ENCODE data around the gene ABHD2.
A peak's percentile ranks its signal among the peaks of the same experiment; 100 is the strongest.

Gene ABHD2

GRCh38 chr15:89218531-89218930 lies 130.3 kb downstream of the ABHD2 start:
- DNase-seq = no peak
- Histone ChIP-seq H3K4me1 (ENCODE audit: control insufficient read depth in 1 of 2, insufficient read depth in 2 of 2, low read length in 2 of 2) (peaks cover 0 to 2% of the 10 kb centered on the region in 2 experiments), H3K27me3 (ENCODE audit: insufficient read depth, low read length) (no peaks in the 10 kb centered on the region), H3K4me3 (ENCODE audit: low read depth, low read length) (no peak overlapping the region), H2AFZ (ENCODE audit: insufficient read depth, low read length, poor library complexity) (no peak overlapping the region), H2BK5ac (ENCODE audit: low read depth, low read length, poor library complexity) (no peak overlapping the region), H4K8ac (ENCODE audit: low read depth, low read length) (no peak overlapping the region), H2AK5ac (ENCODE audit: low read length) (no peak overlapping the region), H3K79me1 (ENCODE audit: low read length) (no peaks in the 10 kb centered on the region), H3K4me2 (ENCODE audit: low read length) (no peak overlapping the region), H3K14ac (ENCODE audit: low read length) (peak overlapping the region; percentile 11), H4K12ac (ENCODE audit: low read depth, low read length) (no peak overlapping the region), H3K4ac (ENCODE audit: low read depth, low read length) (no peak overlapping the region), H3K9me3 (ENCODE audit: insufficient read depth, low read depth, low read length) (peaks cover 2% of the 10 kb centered on the region), H4K91ac (ENCODE audit: low read depth, low read length) (peak overlapping the region; percentile 12), H3K9ac (ENCODE audit: low read length) (no peak overlapping the region), H3K36me3 (ENCODE audit: control insufficient read depth in 1 of 2, insufficient read depth in 2 of 2, low read length in 2 of 2) (no peaks in the 10 kb centered on the region), H3K27ac (ENCODE audit: low read depth, low read length) (no peak overlapping the region), H3K23ac (ENCODE audit: low read length) (no peak overlapping the region), H3K18ac (ENCODE audit: low read length) (no peak overlapping the region), H3K79me2 (ENCODE audit: control insufficient read depth, insufficient read depth, low read length, poor library complexity) (no peaks in the 10 kb centered on the region), H2BK12ac (ENCODE audit: low read length) (no peak overlapping the region), H2BK120ac (ENCODE audit: insufficient read depth, low read length, poor library complexity) (no peak overlapping the region)
- WGBS (ENCODE audit: extremely low coverage, insufficient coverage, insufficient read length) = no CpG with 5 or more reads among the region's 8 CpGs

- no peak within 1 kb of the TSS for H3K9ac ChIP-seq (ENCODE audit: low read length)
- DNase-seq = no peak
- peaks cover 2% of the 10 kb centered on the region for H3K9me3 ChIP-seq (ENCODE audit: insufficient read depth, low read depth, low read length)
- H3K4me3 ChIP-seq (ENCODE audit: low read depth, low read length) = no peak within 1 kb of the TSS
- H4K8ac ChIP-seq (ENCODE audit: low read depth, low read length) = no peak within 1 kb of the TSS
- no peaks in the 10 kb centered on the region for H3K79me2 ChIP-seq (ENCODE audit: control insufficient read depth, insufficient read depth, low read length, poor library complexity)
- no peak within 1 kb of the TSS for H2AK5ac ChIP-seq (ENCODE audit: low read length)
- H3K18ac ChIP-seq (ENCODE audit: low read length) = no peak within 1 kb of the TSS
- no peak within 1 kb of the TSS for H3K4me2 ChIP-seq (ENCODE audit: low read length)
- no peak within 1 kb of the TSS for H3K4ac ChIP-seq (ENCODE audit: low read depth, low read length)
- no peak within 1 kb of the TSS for H4K12ac ChIP-seq (ENCODE audit: low read depth, low read length)
- no peak within 1 kb of the TSS for H2BK120ac ChIP-seq (ENCODE audit: insufficient read depth, low read length, poor library complexity)
- WGBS (ENCODE audit: extremely low coverage, insufficient coverage, insufficient read length) = no CpG with 5 or more reads among the region's 11 CpGs
- no peaks in the 10 kb centered on the region for H3K36me3 ChIP-seq (ENCODE audit: control insufficient read depth in 1 of 2, insufficient read depth in 2 of 2, low read length in 2 of 2)
- no peak within 1 kb of the TSS for H2BK12ac ChIP-seq (ENCODE audit: low read length)
- no peak within 1 kb of the TSS for H2AFZ ChIP-seq (ENCODE audit: insufficient read depth, low read length, poor library complexity)
- H3K14ac ChIP-seq (ENCODE audit: low read length) = no peak within 1 kb of the TSS
- H3K27ac ChIP-seq (ENCODE audit: low read depth, low read length) = no peak within 1 kb of the TSS
- no peaks in the 10 kb centered on the region for H3K79me1 ChIP-seq (ENCODE audit: low read length)
- no peak within 1 kb of the TSS for H2BK5ac ChIP-seq (ENCODE audit: low read depth, low read length, poor library complexity)
- no peaks in the 10 kb centered on the region for H3K4me1 ChIP-seq (ENCODE audit: control insufficient read depth in 1 of 2, insufficient read depth in 2 of 2, low read length in 2 of 2)
- H4K91ac ChIP-seq (ENCODE audit: low read depth, low read length) = no peak within 1 kb of the TSS
- H3K27me3 ChIP-seq (ENCODE audit: insufficient read depth, low read length) = no peaks in the 10 kb centered on the region
- H3K23ac ChIP-seq (ENCODE audit: low read length) = no peak within 1 kb of the TSS
Observed at GRCh38 chr15:89221543-89221942, 133.3 kb downstream of the ABHD2 start, which contains the start of gene RLBP1. TSS of gene RLBP1 (minus strand) at chr15:89221579. CDS start at chr15:89218975, 2,604 bp downstream.

- Histone ChIP-seq H3K23ac (ENCODE audit: low read length) (no peak overlapping the region), H2AFZ (ENCODE audit: insufficient read depth, low read length, poor library complexity) (no peak overlapping the region), H3K4me3 (ENCODE audit: low read depth, low read length) (no peak overlapping the region), H3K4ac (ENCODE audit: low read depth, low read length) (no peak overlapping the region), H3K14ac (ENCODE audit: low read length) (no peak overlapping the region), H3K9me3 (ENCODE audit: insufficient read depth, low read depth, low read length) (no peaks in the 10 kb centered on the region), H3K4me2 (ENCODE audit: low read length) (no peak overlapping the region), H3K27me3 (ENCODE audit: insufficient read depth, low read length) (no peaks in the 10 kb centered on the region), H4K8ac (ENCODE audit: low read depth, low read length) (no peak overlapping the region), H3K4me1 (ENCODE audit: control insufficient read depth in 1 of 2, insufficient read depth in 2 of 2, low read length in 2 of 2) (no peaks in the 10 kb centered on the region), H3K27ac (ENCODE audit: low read depth, low read length) (no peak overlapping the region), H2BK12ac (ENCODE audit: low read length) (no peak overlapping the region), H2AK5ac (ENCODE audit: low read length) (no peak overlapping the region), H2BK120ac (ENCODE audit: insufficient read depth, low read length, poor library complexity) (no peak overlapping the region), H3K36me3 (ENCODE audit: control insufficient read depth in 1 of 2, insufficient read depth in 2 of 2, low read length in 2 of 2) (no peaks in the 10 kb centered on the region), H3K18ac (ENCODE audit: low read length) (no peak overlapping the region), H3K79me2 (ENCODE audit: control insufficient read depth, insufficient read depth, low read length, poor library complexity) (no peaks in the 10 kb centered on the region), H2BK5ac (ENCODE audit: low read depth, low read length, poor library complexity) (no peak overlapping the region), H3K9ac (ENCODE audit: low read length) (no peak overlapping the region), H4K91ac (ENCODE audit: low read depth, low read length) (no peak overlapping the region), H3K79me1 (ENCODE audit: low read length) (no peaks in the 10 kb centered on the region), H4K12ac (ENCODE audit: low read depth, low read length) (no peak overlapping the region)
- DNase-seq = no peak
- WGBS (ENCODE audit: extremely low coverage, insufficient coverage, insufficient read length) = no CpG with 5 or more reads among the region's 5 CpGs
Observed at GRCh38 chr15:89225588-89225987, 137.3 kb downstream of the ABHD2 start.

- Histone ChIP-seq H3K4ac (ENCODE audit: low read depth, low read length) (no peak overlapping the region), H4K12ac (ENCODE audit: low read depth, low read length) (no peak overlapping the region), H3K14ac (ENCODE audit: low read length) (no peak overlapping the region), H3K4me1 (ENCODE audit: control insufficient read depth in 1 of 2, insufficient read depth in 2 of 2, low read length in 2 of 2) (no peaks in the 10 kb centered on the region), H3K9me3 (ENCODE audit: insufficient read depth, low read depth, low read length) (no peaks in the 10 kb centered on the region), H3K4me2 (ENCODE audit: low read length) (no peak overlapping the region), H2AFZ (ENCODE audit: insufficient read depth, low read length, poor library complexity) (no peak overlapping the region), H3K36me3 (ENCODE audit: control insufficient read depth in 1 of 2, insufficient read depth in 2 of 2, low read length in 2 of 2) (no peaks in the 10 kb centered on the region), H2BK5ac (ENCODE audit: low read depth, low read length, poor library complexity) (no peak overlapping the region), H3K27me3 (ENCODE audit: insufficient read depth, low read length) (no peaks in the 10 kb centered on the region), H2AK5ac (ENCODE audit: low read length) (no peak overlapping the region), H3K79me1 (ENCODE audit: low read length) (no peaks in the 10 kb centered on the region), H3K23ac (ENCODE audit: low read length) (no peak overlapping the region), H4K91ac (ENCODE audit: low read depth, low read length) (no peak overlapping the region), H2BK12ac (ENCODE audit: low read length) (no peak overlapping the region), H2BK120ac (ENCODE audit: insufficient read depth, low read length, poor library complexity) (no peak overlapping the region), H3K4me3 (ENCODE audit: low read depth, low read length) (no peak overlapping the region), H3K27ac (ENCODE audit: low read depth, low read length) (no peak overlapping the region), H3K18ac (ENCODE audit: low read length) (no peak overlapping the region), H3K9ac (ENCODE audit: low read length) (no peak overlapping the region), H4K8ac (ENCODE audit: low read depth, low read length) (no peak overlapping the region), H3K79me2 (ENCODE audit: control insufficient read depth, insufficient read depth, low read length, poor library complexity) (no peaks in the 10 kb centered on the region)
- no CpG with 5 or more reads among the region's 14 CpGs for WGBS (ENCODE audit: extremely low coverage, insufficient coverage, insufficient read length)
- DNase-seq = no peak
Observed at GRCh38 chr15:89226359-89227221, 138.3 kb downstream of the ABHD2 start.
